HCT116 (cell line): ENCODE data around the gene CFAP92. TPM values are rescaled to one million over a fixed set of nuclear protein-coding genes. Genes with fewer than 3 reads are reported as not detected.

Experiments used
- ATAC-seq: fragments of 200-7000 bp; cut with Tn5 transposase; 2 replicates; pipeline ENCODE4 v1.9.1; 2020; ENCODE audit warnings: mild to moderate bottlenecking, moderate library complexity
- BruUV-seq: library from RNA; stranded (reverse); fragments of 400-500 nt; replicated peaks from 2 replicates; lab custom pipeline; 2021; lab: Mats Ljungman, UMichigan
- CTCF ChIA-PET: fragments of 300-600 bp; sonication (Branson Sonifier 250); formaldehyde crosslinking; loops from one replicate; lab custom pipeline; 2021; ENCODE audit warnings: antibody characterized with exemption; lab: Charles Lee
- POLR2A ChIA-PET: fragments of 300-600, 350-600 bp; sonication (Branson Sonifier 250); formaldehyde crosslinking; loops from one replicate; lab custom pipeline; 2021; ENCODE audit warnings: antibody characterized with exemption; lab: Charles Lee
- RAD21 ChIA-PET, 2 experiments: fragments of 300-600 bp; sonication (Branson Sonifier 250); formaldehyde crosslinking; loops; one replicate each; lab custom pipeline; 2023; ENCODE audit warnings: low total read pairs in 2 of 2; ENCODE audit not compliant: uncharacterized antibody in 2 of 2, unreplicated experiment in 2 of 2, low non-redundant PET in 1 of 2; lab: Charles Lee
- DNase-seq: peaks from one replicate; pipeline ENCODE4 v3.0.0-alpha.2; 2010; ENCODE audit warnings: low read depth, low spot score
- H2AFZ ChIP-seq: fragments of 200-600 bp; shearing (Covaris generic), sonication (generic); 2 replicates; pipeline ENCODE4 v1.6.1; 2017; ENCODE audit warnings: low read depth, mixed run types, mixed read lengths, antibody characterized with exemption, low read length; ENCODE audit not compliant: poor library complexity, severe bottlenecking
- H3K27ac ChIP-seq: 2 replicates; pipeline ENCODE4 v1.5.1; 2012; ENCODE audit warnings: low read depth, low read length
- H3K27me3 ChIP-seq: fragments of 200-600 bp; sonication (generic); 2 replicates; pipeline ENCODE4 v1.6.1; 2016; ENCODE audit warnings: mixed run types, low read length, mixed read lengths; ENCODE audit not compliant: insufficient read depth
- H3K36me3 ChIP-seq, 2 experiments: fragments of 200-500 bp in 1 of 2; fragments of 200-600 bp in 1 of 2; sonication (Bioruptor generic) in 1 of 2; sonication (generic) in 1 of 2; 2 replicates each; pipeline versions ENCODE4 v1.5.1 to v1.6.1; 2014 to 2016; ENCODE audit warnings: low read length in 2 of 2, inconsistent platforms in 1 of 2, mixed read lengths in 1 of 2, mixed run types in 1 of 2; ENCODE audit not compliant: insufficient read depth in 2 of 2, control insufficient read depth in 1 of 2
- H3K4me1 ChIP-seq, 2 experiments: fragments of 200-600 bp in 1 of 2; sonication (generic) in 1 of 2; 2 replicates each; pipeline versions ENCODE4 v1.5.1 to v1.6.1; 2012 to 2017; ENCODE audit warnings: low read length in 2 of 2, inconsistent platforms in 1 of 2, mild to moderate bottlenecking in 1 of 2, mixed read lengths in 1 of 2, mixed run types in 1 of 2, moderate library complexity in 1 of 2; ENCODE audit not compliant: insufficient read depth in 2 of 2, control insufficient read depth in 1 of 2
- H3K4me2 ChIP-seq: fragments of 200-600 bp; sonication (generic); 2 replicates; pipeline ENCODE4 v1.6.1; 2017; ENCODE audit warnings: mixed run types, low read length, mixed read lengths
- H3K4me3 ChIP-seq, 2 experiments: fragments of 200-600 bp in 1 of 2; sonication (generic) in 1 of 2; replicated peaks in 1 of 2; 2 replicates each; pipeline ENCODE4 v1.5.1; 2011 to 2016; ENCODE audit warnings: low read length in 2 of 2, control low read depth in 1 of 2, low read depth in 1 of 2, mild to moderate bottlenecking in 1 of 2, mixed read lengths in 1 of 2, mixed run types in 1 of 2
- H3K79me2 ChIP-seq: fragments of 200-600 bp; sonication (generic); 2 replicates; pipeline ENCODE4 v1.6.1; 2017; ENCODE audit warnings: mild to moderate bottlenecking, mixed run types, low read length, moderate library complexity, mixed read lengths; ENCODE audit not compliant: insufficient read depth
- H3K9ac ChIP-seq: fragments of 200-600 bp; sonication (generic); 2 replicates; pipeline ENCODE4 v1.6.1; 2016; ENCODE audit warnings: low read length, mixed read lengths
- H3K9me2 ChIP-seq: fragments of 200-600 bp; sonication (generic), shearing (Covaris generic); 2 replicates; pipeline ENCODE4 v1.6.1; 2017; ENCODE audit warnings: mixed run types, mild to moderate bottlenecking, moderate library complexity; ENCODE audit not compliant: insufficient read depth
- H3K9me3 ChIP-seq, 2 experiments: fragments of 200-500 bp in 1 of 2; fragments of 200-600 bp in 1 of 2; sonication (Bioruptor generic) in 1 of 2; sonication (generic) in 1 of 2; 2 replicates each; pipeline ENCODE4 v1.6.1; 2014 to 2017; ENCODE audit warnings: low read length in 2 of 2, mixed read lengths in 2 of 2, inconsistent platforms in 1 of 2, low read depth in 1 of 2, mild to moderate bottlenecking in 1 of 2, mixed run types in 1 of 2, moderate library complexity in 1 of 2; ENCODE audit not compliant: control insufficient read depth in 1 of 2, insufficient read depth in 1 of 2
- H4K20me1 ChIP-seq: fragments of 200-600 bp; sonication (generic), shearing (Covaris generic); 2 replicates; pipeline ENCODE4 v1.6.1; 2017; ENCODE audit warnings: mixed run types, mild to moderate bottlenecking, moderate library complexity; ENCODE audit not compliant: insufficient read depth
- FOSL1 ChIP-seq: IDR thresholded peaks from 2 replicates; pipeline ENCODE4 v1.6.1; 2012; ENCODE audit warnings: low read depth
- POLR2AphosphoS5 ChIP-seq: IDR thresholded peaks from 2 replicates; pipeline ENCODE4 v1.6.1; 2011; ENCODE audit warnings: mild to moderate bottlenecking, low read depth, low read length, moderate library complexity
- YY1 ChIP-seq: IDR thresholded peaks from 2 replicates; pipeline ENCODE4 v1.6.1; 2011; ENCODE audit warnings: low read length, low read depth, moderate library complexity, mild to moderate bottlenecking; ENCODE audit not compliant: insufficient replicate concordance; ENCODE audit errors: extremely low read depth
- intact Hi-C: fragments of 100-400 bp; cut with micrococcal nuclease; formaldehyde crosslinking; loops from 2 replicates; pipeline ENCODE4 v1.10.0; 2022
- total RNA-seq: library from RNA; stranded (reverse); gene quantifications from one replicate; pipeline ENCODE4 v1.2.1, GENCODE V29; 2021; ENCODE audit not compliant: unreplicated experiment
- TF ChIP-seq, protein P1 (sequence below): IDR thresholded peaks from 2 replicates; pipeline ENCODE4 v1.6.1; 2012; ENCODE audit warnings: low read depth

The CFAP92 gene
- total RNA-seq, 1 experiment from 2014 or later = 3.6 TPM

DNA sequence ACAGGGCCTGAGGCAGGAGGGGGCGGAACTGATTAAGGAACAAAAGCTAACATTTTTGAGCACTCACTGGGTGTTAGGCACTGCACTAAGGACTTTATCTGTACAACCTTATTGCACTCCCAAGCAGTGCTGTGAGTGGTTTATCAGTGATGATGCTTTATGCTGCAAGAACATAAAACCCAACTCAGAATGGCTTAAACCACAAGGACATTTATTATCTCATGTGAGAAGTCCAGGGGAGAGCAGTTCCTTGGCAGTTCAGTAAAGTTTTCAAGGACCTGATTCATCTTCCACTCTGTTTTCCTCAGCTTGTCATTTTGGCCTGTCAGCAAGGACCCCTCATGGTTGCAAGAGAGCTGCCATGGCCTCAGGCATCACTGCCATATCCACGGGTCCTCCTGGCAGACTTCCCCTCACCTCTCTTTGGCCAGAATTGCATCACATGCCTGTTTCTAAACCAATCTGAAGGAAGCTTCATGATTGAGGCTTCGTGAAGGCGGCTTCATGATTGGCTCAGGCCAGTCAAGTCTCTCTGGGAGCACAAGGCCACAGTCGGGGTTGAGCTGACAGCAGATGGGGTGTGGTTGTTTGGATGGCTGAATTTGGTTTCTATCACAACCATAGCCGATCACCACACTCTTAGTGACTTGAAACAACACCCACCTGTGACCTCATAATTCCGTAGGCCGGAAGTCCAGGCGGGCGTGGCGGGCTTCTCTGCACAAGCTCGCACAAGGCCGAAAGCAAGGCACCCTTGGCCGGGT lies 23.0 kb upstream of the CFAP92 start:
- H3K27ac ChIP-seq = no peak overlapping the region
- DNase-seq (no peak), ATAC-seq (peak; percentile 18; the same call in 1 of the 2 replicates)
- H3K27me3 ChIP-seq = no peaks in the 10 kb centered on the region
- H3K9ac ChIP-seq = no peak overlapping the region
- POLR2A ChIA-PET = interaction anchor here (1.3 to 1.5 kb wide), 2 partner anchors 10 to 13 kb away, joined by 3 to 5 read pairs; no protein-coding TSS in a partner anchor
- no TSS peak for BruUV-seq
- no peak overlapping the region for H2AFZ ChIP-seq
- CTCF ChIA-PET = interaction anchor here (0.7 to 2.8 kb wide), 12 partner anchors 10 to 232 kb away, joined by 3 to 27 read pairs (median 4); partner anchors contain the start of genes CFAP92, COPG1 and RAB43
- peaks cover 22 to 28% of the 10 kb centered on the region in 2 experiments for H3K4me1 ChIP-seq
- H4K20me1 ChIP-seq = no peaks in the 10 kb centered on the region
- RAD21 ChIA-PET = interaction anchor here (1.1 to 1.7 kb wide), 3 partner anchors 13 to 90 kb away, joined by 4 to 6 read pairs (median 5); no protein-coding TSS in a partner anchor
- intact Hi-C loops = no loop called here
- no peaks in the 10 kb centered on the region for H3K9me3 ChIP-seq
- H3K4me3 ChIP-seq = no peak overlapping the region
- TF ChIP-seq, protein P1, sequence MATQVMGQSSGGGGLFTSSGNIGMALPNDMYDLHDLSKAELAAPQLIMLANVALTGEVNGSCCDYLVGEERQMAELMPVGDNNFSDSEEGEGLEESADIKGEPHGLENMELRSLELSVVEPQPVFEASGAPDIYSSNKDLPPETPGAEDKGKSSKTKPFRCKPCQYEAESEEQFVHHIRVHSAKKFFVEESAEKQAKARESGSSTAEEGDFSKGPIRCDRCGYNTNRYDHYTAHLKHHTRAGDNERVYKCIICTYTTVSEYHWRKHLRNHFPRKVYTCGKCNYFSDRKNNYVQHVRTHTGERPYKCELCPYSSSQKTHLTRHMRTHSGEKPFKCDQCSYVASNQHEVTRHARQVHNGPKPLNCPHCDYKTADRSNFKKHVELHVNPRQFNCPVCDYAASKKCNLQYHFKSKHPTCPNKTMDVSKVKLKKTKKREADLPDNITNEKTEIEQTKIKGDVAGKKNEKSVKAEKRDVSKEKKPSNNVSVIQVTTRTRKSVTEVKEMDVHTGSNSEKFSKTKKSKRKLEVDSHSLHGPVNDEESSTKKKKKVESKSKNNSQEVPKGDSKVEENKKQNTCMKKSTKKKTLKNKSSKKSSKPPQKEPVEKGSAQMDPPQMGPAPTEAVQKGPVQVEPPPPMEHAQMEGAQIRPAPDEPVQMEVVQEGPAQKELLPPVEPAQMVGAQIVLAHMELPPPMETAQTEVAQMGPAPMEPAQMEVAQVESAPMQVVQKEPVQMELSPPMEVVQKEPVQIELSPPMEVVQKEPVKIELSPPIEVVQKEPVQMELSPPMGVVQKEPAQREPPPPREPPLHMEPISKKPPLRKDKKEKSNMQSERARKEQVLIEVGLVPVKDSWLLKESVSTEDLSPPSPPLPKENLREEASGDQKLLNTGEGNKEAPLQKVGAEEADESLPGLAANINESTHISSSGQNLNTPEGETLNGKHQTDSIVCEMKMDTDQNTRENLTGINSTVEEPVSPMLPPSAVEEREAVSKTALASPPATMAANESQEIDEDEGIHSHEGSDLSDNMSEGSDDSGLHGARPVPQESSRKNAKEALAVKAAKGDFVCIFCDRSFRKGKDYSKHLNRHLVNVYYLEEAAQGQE = no peak
- TF ChIP-seq POLR2AphosphoS5 (no peak), YY1 (no peak), FOSL1 (no peak)
- H3K36me3 ChIP-seq = no peaks in the 10 kb centered on the region
- no peaks in the 10 kb centered on the region for H3K9me2 ChIP-seq
- no peaks in the 10 kb centered on the region for H3K79me2 ChIP-seq
- H3K4me2 ChIP-seq = peak overlapping the region; percentile 33
